ENCODE measurements around the gene DNAH8. TPM values are rescaled to one million over a fixed set of nuclear protein-coding genes. Genes with fewer than 3 reads are reported as not detected.

Gene DNAH8
- total RNA-seq, 1 experiment from 2014 or later, result 0.15 TPM

DNA sequence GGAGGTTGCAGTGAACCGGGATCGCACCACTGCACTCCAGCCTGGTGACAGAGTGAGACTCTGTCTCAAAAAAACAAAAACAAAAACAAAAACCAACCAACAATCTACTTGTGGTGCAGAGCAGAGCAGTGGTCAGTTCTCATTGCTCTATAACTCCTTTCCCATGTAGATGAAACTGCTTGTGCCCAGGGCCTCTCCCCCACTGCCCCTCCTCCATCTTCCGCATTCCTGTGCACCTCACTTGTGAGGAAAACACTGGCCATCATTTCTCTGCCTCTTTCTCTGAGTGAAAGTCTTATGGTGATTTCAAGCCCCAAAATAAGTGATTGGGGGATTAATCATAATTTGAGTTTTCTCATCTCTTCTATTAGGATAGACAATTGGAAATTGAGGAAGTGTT is 269.6 kb downstream of the DNAH8 start:
- H3K36me3 ChIP-seq (ENCODE audit: low read depth, low read length), result no peaks in the 10 kb centered on the region
- H3K9me3 ChIP-seq (ENCODE audit: low read length), result no peaks in the 10 kb centered on the region
- intact Hi-C loops (cut with micrococcal nuclease), result no loop called here
- no peak overlapping the region for H3K27ac ChIP-seq (ENCODE audit: low read length)
- H3K4me3 ChIP-seq (ENCODE audit: low read length), result no peak overlapping the region
- H2AFZ ChIP-seq (ENCODE audit: low read length), result no peak overlapping the region
- TF ChIP-seq EZH2 (IDR thresholded peaks at IDR 0.05; ENCODE audit: low read length, unreplicated experiment) (no peak), EZH2phosphoT487 (IDR thresholded peaks at IDR 0.05; ENCODE audit: borderline replicate concordance, low read length) (no peak)
- TF ChIP-seq, protein P1, sequence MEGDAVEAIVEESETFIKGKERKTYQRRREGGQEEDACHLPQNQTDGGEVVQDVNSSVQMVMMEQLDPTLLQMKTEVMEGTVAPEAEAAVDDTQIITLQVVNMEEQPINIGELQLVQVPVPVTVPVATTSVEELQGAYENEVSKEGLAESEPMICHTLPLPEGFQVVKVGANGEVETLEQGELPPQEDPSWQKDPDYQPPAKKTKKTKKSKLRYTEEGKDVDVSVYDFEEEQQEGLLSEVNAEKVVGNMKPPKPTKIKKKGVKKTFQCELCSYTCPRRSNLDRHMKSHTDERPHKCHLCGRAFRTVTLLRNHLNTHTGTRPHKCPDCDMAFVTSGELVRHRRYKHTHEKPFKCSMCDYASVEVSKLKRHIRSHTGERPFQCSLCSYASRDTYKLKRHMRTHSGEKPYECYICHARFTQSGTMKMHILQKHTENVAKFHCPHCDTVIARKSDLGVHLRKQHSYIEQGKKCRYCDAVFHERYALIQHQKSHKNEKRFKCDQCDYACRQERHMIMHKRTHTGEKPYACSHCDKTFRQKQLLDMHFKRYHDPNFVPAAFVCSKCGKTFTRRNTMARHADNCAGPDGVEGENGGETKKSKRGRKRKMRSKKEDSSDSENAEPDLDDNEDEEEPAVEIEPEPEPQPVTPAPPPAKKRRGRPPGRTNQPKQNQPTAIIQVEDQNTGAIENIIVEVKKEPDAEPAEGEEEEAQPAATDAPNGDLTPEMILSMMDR (conservative IDR thresholded peaks at IDR 0.05; ENCODE audit: low read depth, low read length), result no peak
- no peak overlapping the region for H3K9ac ChIP-seq (ENCODE audit: low read length)
- ChIA-PET POLR2A (ENCODE audit: unreplicated experiment) (no interaction called here), CTCF (no interaction called here)
- H3F3A ChIP-seq (ENCODE audit: low read length, unreplicated experiment), result no peaks in the 10 kb centered on the region
- H3K9me2 ChIP-seq (replicated peaks; ENCODE audit: low read length), result no peaks in the 10 kb centered on the region
- BruUV-seq (replicated peaks), result no TSS peak
- peaks cover 97% of the 10 kb centered on the region for H3K27me3 ChIP-seq (ENCODE audit: low read length)
- no peak overlapping the region for H3K4me2 ChIP-seq (ENCODE audit: low read length)
- no peaks in the 10 kb centered on the region for H3K4me1 ChIP-seq (ENCODE audit: insufficient read depth, low read length)
- H4K20me1 ChIP-seq (ENCODE audit: low read length), result no peaks in the 10 kb centered on the region
- H3K79me2 ChIP-seq (ENCODE audit: low read length), result no peaks in the 10 kb centered on the region
- DNase-seq (no peak), ATAC-seq (no peak)

DNA sequence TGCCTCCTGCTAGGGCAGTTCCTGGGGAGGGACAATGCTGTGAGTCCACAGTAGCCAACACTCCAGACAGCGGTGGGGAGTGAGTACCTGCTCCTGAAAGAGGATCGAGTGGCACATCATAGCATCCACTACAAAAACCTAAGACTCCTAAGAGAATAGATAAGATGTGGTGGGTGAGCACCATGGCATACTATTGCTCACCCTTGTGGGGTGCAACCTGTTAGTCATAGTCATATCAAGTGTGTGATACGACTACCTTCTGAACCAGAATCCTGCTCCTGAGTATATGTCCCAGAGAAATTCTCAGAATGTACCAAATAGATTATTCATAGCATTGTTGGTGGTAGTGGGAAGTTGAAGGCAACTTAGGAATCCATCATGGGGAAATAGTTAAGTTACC is 270.7 kb downstream of the DNAH8 start:
- no peak for DNase-seq
- Histone ChIP-seq H3K4me1 (ENCODE audit: insufficient read depth, low read length) (no peaks in the 10 kb centered on the region), H3K27me3 (ENCODE audit: low read length) (peaks cover 98% of the 10 kb centered on the region), H3K79me2 (ENCODE audit: low read length) (no peaks in the 10 kb centered on the region), H3K9me3 (ENCODE audit: low read length) (no peaks in the 10 kb centered on the region), H3K27ac (ENCODE audit: low read length) (no peak overlapping the region), H2AFZ (ENCODE audit: low read length) (no peak overlapping the region), H3K4me2 (ENCODE audit: low read length) (no peak overlapping the region), H3K9me2 (replicated peaks; ENCODE audit: low read length) (no peaks in the 10 kb centered on the region), H4K20me1 (ENCODE audit: low read length) (no peaks in the 10 kb centered on the region), H3K4me3 (ENCODE audit: low read length) (no peak overlapping the region), H3F3A (ENCODE audit: low read length, unreplicated experiment) (no peaks in the 10 kb centered on the region), H3K9ac (ENCODE audit: low read length) (no peak overlapping the region), H3K36me3 (ENCODE audit: low read depth, low read length) (no peaks in the 10 kb centered on the region)
- ChIA-PET POLR2A (ENCODE audit: unreplicated experiment) (no interaction called here), CTCF (no interaction called here)
- intact Hi-C loops (cut with micrococcal nuclease), result no loop called here
- TF ChIP-seq EZH2phosphoT487 (IDR thresholded peaks at IDR 0.05; ENCODE audit: borderline replicate concordance, low read length) (no peak), EZH2 (IDR thresholded peaks at IDR 0.05; ENCODE audit: low read length, unreplicated experiment) (no peak)
- TF ChIP-seq, protein P1 (conservative IDR thresholded peaks at IDR 0.05; ENCODE audit: low read depth, low read length), result no peak
- ATAC-seq, result no peak
- BruUV-seq (replicated peaks), result no TSS peak

DNA sequence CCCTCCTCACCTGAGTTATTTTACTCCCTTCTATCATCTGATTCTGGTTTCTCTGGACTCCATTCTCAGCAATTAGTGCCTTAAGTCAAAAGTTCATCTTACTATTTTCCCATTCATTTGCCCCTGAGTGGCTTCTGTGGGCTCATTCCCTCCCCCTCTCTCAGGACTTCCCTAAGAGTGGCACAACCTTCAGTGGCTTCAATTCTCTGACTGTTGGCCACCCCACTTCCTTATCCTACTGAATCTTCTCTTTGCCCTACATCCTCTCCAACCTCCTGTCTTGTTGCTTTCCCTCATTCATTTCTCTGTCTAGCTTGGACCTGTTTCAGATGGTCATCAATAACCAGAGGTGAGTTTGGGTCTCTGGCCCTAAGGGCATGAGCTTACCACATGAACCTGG is 272.4 kb downstream of the DNAH8 start:
- DNase-seq (no peak), ATAC-seq (no peak)
- peaks cover 96% of the 10 kb centered on the region for H3K27me3 ChIP-seq (ENCODE audit: low read length)
- no peaks in the 10 kb centered on the region for H3K4me1 ChIP-seq (ENCODE audit: insufficient read depth, low read length)
- H3F3A ChIP-seq (ENCODE audit: low read length, unreplicated experiment), result no peaks in the 10 kb centered on the region
- no peaks in the 10 kb centered on the region for H3K36me3 ChIP-seq (ENCODE audit: low read depth, low read length)
- intact Hi-C loops (cut with micrococcal nuclease), result no loop called here
- H3K27ac ChIP-seq (ENCODE audit: low read length), result no peak overlapping the region
- no peaks in the 10 kb centered on the region for H3K9me2 ChIP-seq (replicated peaks; ENCODE audit: low read length)
- TF ChIP-seq, protein P1 (conservative IDR thresholded peaks at IDR 0.05; ENCODE audit: low read depth, low read length), result no peak
- no peak for TF ChIP-seq EZH2phosphoT487 (IDR thresholded peaks at IDR 0.05; ENCODE audit: borderline replicate concordance, low read length)
- no peak for TF ChIP-seq EZH2 (IDR thresholded peaks at IDR 0.05; ENCODE audit: low read length, unreplicated experiment)
- ChIA-PET CTCF (no interaction called here), POLR2A (ENCODE audit: unreplicated experiment) (no interaction called here)
- H4K20me1 ChIP-seq (ENCODE audit: low read length), result no peaks in the 10 kb centered on the region
- H3K9me3 ChIP-seq (ENCODE audit: low read length), result no peaks in the 10 kb centered on the region
- no TSS peak for BruUV-seq (replicated peaks)
- no peaks in the 10 kb centered on the region for H3K79me2 ChIP-seq (ENCODE audit: low read length)
- no peak overlapping the region for H3K9ac ChIP-seq (ENCODE audit: low read length)
- H3K4me3 ChIP-seq (ENCODE audit: low read length), result no peak overlapping the region
- H3K4me2 ChIP-seq (ENCODE audit: low read length), result no peak overlapping the region
- H2AFZ ChIP-seq (ENCODE audit: low read length), result no peak overlapping the region
